ENCODE measurements around the gene C10orf67. TPM values are rescaled to one million over a fixed set of nuclear protein-coding genes. Genes with fewer than 3 reads are reported as not detected.

C10orf67 gene
- total RNA-seq, 1 experiment from 2014 or later: not detected

Small RNAs within 50 kb of the gene (microRNA-seq; reads per million reads assigned to microRNA genes)
- not detected for gene MIR1254-2 (ENCODE audit: unreplicated experiment)

Other genes with a start within 250 kb of the C10orf67 start
- 10.7 TPM for gene MSRB2, start 249.2 kb downstream of the C10orf67 start, total RNA-seq (2021; ENCODE audit: unreplicated experiment)
- not detected for gene PTF1A, start 152.5 kb downstream of the C10orf67 start, total RNA-seq (2021; ENCODE audit: unreplicated experiment)
- 2.8 TPM for gene OTUD1, start 94.3 kb upstream of the C10orf67 start, total RNA-seq (2021; ENCODE audit: unreplicated experiment)

Data from Panc1 (cell line).